Transverse colon (tissue), 4 donors: ENCODE measurements around the gene CDC16. TPM values are rescaled to one million over a fixed set of nuclear protein-coding genes. Genes with fewer than 3 reads are reported as not detected.

Experiments
- DNase-seq: peaks from one replicate; pipeline ENCODE4 v3.0.0-alpha.2; 2019
- H3K27ac ChIP-seq, 4 donors: fragments of 200-600 bp; sonication (generic); 2 replicates each; pipeline ENCODE4 v1.5.1; 2016 to 2018; ENCODE audit warnings: inconsistent platforms in 4 of 4
- H3K27me3 ChIP-seq: fragments of 200-600 bp; sonication (generic); 2 replicates; pipeline ENCODE4 v1.5.1; 2017; ENCODE audit warnings: inconsistent platforms
- H3K36me3 ChIP-seq, 4 donors: fragments of 200-600 bp; sonication (generic); 2 replicates each; pipeline ENCODE4 v1.5.1; 2017 to 2019; ENCODE audit warnings: inconsistent platforms in 4 of 4
- H3K4me1 ChIP-seq, 4 donors: fragments of 200-600 bp; sonication (generic); 2 replicates each; pipeline ENCODE4 v1.5.1; 2017 to 2020; ENCODE audit warnings: inconsistent platforms in 4 of 4
- H3K4me3 ChIP-seq, 4 donors: fragments of 200-600 bp; sonication (generic); 1 replicate in 1 of 4; 2 replicates in 3 of 4; pipeline versions ENCODE4 v1.5.1 to v1.6.1; 2017 to 2019; ENCODE audit warnings: inconsistent platforms in 4 of 4
- H3K9me3 ChIP-seq, 2 donors: fragments of 200-600 bp; sonication (generic); 2 replicates each; pipeline ENCODE4 v1.5.1; 2017 to 2019; ENCODE audit warnings: inconsistent platforms in 2 of 2
- CTCF ChIP-seq, 5 experiments: fragments of 200-600 bp in 3 of 5; fragments of 450-650 bp in 2 of 5; sonication (generic) in 3 of 5; IDR thresholded peaks; 1 replicate in 2 of 5; 2 replicates in 3 of 5; pipeline ENCODE4 v1.5.1; 2016 to 2017; ENCODE audit warnings: antibody characterized with exemption in 5 of 5, inconsistent platforms in 3 of 5, mild to moderate bottlenecking in 2 of 5, moderate library complexity in 1 of 5
- EP300 ChIP-seq: sonication (generic); formaldehyde crosslinking; IDR thresholded peaks from one replicate; pipeline ENCODE4 v1.6.1; 2017; ENCODE audit warnings: antibody characterized with exemption, low read depth
- POLR2A ChIP-seq: fragments of 450-650 bp; IDR thresholded peaks from one replicate; pipeline ENCODE4 v1.6.1; 2016; ENCODE audit warnings: antibody characterized with exemption, mild to moderate bottlenecking, moderate library complexity
- POLR2AphosphoS5 ChIP-seq, 3 donors: sonication (generic); formaldehyde crosslinking; IDR thresholded peaks; one replicate each; pipeline ENCODE4 v1.6.1; 2016; ENCODE audit warnings: antibody characterized with exemption in 3 of 3
- WGBS, 2 donors: methylation state at CpG; one replicate each; pipeline ENCODE4 v1.1.5; 2018; ENCODE audit warnings: low coverage in 1 of 2; 5-methylcytosine and 5-hydroxymethylcytosine counted together
- in situ Hi-C, 4 donors: fragments of 200-750 bp; cut with MboI; loops; one replicate each; pipeline versions ENCODE4 v1.15.0 to v1.15.1; 2017; ENCODE audit warnings: low sequenced_read_pairs in 3 of 4, low pct_ligation_motif_present in 1 of 4, low pct_unique_long_range_greater_than_20kb in 1 of 4
- intact Hi-C: fragments of 100-400 bp; cut with DNase I; formaldehyde crosslinking; loops from one replicate; pipeline ENCODE4 v1.15.1; 2023; ENCODE audit warnings: low total_unique reads
- total RNA-seq, 4 donors: library from RNA; depleted of rRNA; stranded (reverse); fragments of >200 nt; gene quantifications; one replicate each; pipeline ENCODE4 v1.1.0, GENCODE V29; 2016

The CDC16 gene
- total RNA-seq, 4 donors from 2014 or later, result 34.8 to 75.4 (median 56.1) TPM

- no peaks in the 10 kb centered on the region for H3K9me3 ChIP-seq
- no peaks in the 10 kb centered on the region for H3K27me3 ChIP-seq
- TF ChIP-seq POLR2A, result no peak
- TF ChIP-seq EP300, result no peak
- no peak for TF ChIP-seq CTCF (IDR thresholded peaks at IDR 0.05)
- no peak for TF ChIP-seq POLR2AphosphoS5 (IDR thresholded peaks at IDR 0.05)
- in situ Hi-C loops, result no loop called here
- H3K4me3 ChIP-seq, result no peak overlapping the region
- intact Hi-C loops, result no loop called here
- no peak for DNase-seq
- H3K27ac ChIP-seq, result no peak overlapping the region
- no peaks in the 10 kb centered on the region for H3K4me1 ChIP-seq
- peaks cover 0 to 41% (median 12%) of the 10 kb centered on the region in 4 donors for H3K36me3 ChIP-seq
- WGBS, 2 donors, result 74 to 83% methylated on average over 5 of the region's 5 CpGs
These were observed 62.2 kb downstream of the CDC16 start for GRCh38 chr13:114296902-114297301.

DNA sequence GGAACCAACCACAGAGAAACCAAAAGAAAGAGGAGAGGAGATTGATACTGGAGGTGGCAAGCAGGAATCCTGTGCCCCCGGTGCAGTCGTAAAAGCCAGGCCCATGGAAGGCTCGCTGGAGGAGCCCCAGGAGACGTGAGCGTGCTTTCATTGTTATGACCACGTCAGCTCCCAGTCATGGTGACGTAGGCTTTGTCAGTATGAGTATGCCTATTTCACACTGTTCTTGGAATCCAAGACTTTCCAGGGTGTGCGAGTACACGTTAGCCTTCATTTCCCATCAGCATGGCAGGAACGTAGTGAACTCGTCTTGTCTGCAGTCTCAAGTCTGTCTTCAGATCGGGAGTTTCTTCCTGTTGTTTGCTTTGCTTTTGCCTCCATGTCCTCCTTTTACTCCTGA lies 64.2 kb downstream of the CDC16 start:
- H3K4me1 ChIP-seq, result no peaks in the 10 kb centered on the region
- peaks cover 0 to 34% (median 16%) of the 10 kb centered on the region in 4 donors for H3K36me3 ChIP-seq
- H3K4me3 ChIP-seq, result no peak overlapping the region
- WGBS, 2 donors, result 84 to 87% methylated on average over 12 of the region's 12 CpGs
- intact Hi-C loops, result no loop called here
- no peaks in the 10 kb centered on the region for H3K9me3 ChIP-seq
- H3K27me3 ChIP-seq, result no peaks in the 10 kb centered on the region
- in situ Hi-C loops, result no loop called here
- TF ChIP-seq CTCF (IDR thresholded peaks at IDR 0.05) (no peak), EP300 (no peak), POLR2A (no peak)
- H3K27ac ChIP-seq, result no peak overlapping the region
- no peak for DNase-seq

DNA sequence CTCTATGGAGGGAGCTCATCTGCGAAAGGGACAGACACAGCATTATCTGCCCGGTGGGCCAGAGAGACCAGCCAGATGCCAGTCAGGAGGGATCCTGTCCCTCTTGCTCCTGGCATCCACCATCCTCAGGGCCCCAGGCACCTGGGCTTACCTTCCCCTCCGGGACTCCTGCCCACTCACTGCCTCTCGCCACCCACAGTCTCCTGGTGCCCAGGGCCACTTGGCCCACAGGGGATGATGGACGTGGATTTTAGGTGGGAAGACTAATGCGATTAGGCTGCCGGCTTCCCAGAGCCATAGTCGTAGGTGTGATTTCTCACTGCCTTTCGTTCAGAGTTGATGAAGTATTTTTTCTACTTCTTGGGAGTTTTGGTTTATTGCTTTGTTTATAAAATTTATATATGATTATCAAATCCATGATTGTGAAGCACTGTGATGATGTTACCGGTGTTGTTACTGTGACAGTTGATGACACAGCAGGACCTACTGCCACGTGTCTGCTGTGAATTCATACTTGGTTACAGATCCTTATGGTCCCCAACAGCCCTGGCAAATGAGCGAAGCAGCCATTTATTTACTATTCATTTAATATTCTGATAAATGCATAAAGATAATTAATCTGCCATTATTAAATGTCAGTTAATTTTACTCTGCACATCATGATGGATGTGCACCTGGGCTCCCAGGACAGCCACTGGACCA lies 65.1 kb downstream of the CDC16 start:
- 89 to 94% methylated on average over 6 to 12 of the region's 12 CpGs for WGBS, 2 donors
- in situ Hi-C loops, result no loop called here
- Histone ChIP-seq H3K36me3 (peaks cover 0 to 41% (median 19%) of the 10 kb centered on the region in 4 donors), H3K27ac (no peak overlapping the region), H3K27me3 (no peaks in the 10 kb centered on the region), H3K4me1 (no peaks in the 10 kb centered on the region), H3K4me3 (no peak overlapping the region), H3K9me3 (no peaks in the 10 kb centered on the region)
- no peak for TF ChIP-seq POLR2A
- no peak for TF ChIP-seq CTCF (IDR thresholded peaks at IDR 0.05)
- no peak for TF ChIP-seq EP300
- TF ChIP-seq POLR2AphosphoS5 (IDR thresholded peaks at IDR 0.05), result no peak
- intact Hi-C loops, result no loop called here
- no peak for DNase-seq

DNA sequence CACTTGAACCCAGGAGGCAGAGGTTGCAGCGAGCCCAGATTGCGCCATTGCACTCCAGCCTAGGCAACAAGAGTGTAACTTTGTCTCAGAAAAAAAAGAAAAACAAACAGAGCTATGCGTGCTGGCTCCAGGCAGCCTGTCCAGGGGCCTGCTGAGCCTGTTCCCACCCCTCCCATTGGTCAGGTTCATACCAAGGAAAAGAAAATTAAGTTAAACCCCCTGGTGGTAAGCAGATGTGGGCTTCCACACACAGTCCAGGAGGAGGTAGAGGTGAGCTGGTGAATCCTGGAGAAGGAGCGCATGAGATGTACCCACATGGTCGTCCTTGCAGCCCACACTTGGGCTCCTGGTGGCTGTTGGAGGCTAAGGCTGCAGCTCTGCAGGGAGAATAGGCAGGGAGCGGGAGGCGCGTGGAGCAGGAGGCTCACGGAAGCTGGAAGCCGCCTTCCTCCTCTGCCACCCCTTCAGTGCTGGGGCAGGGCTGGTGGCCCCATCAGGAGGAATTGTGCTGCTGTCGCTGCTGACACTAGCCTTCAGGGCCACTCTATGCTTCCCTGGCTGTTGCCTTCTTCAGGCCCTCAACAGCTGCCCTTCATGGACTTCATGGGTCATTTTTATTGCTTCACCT lies 69.1 kb downstream of the CDC16 start:
- TF ChIP-seq POLR2AphosphoS5 (IDR thresholded peaks at IDR 0.05) (no peak), CTCF (IDR thresholded peaks at IDR 0.05) (no peak), POLR2A (no peak), EP300 (no peak)
- H3K4me1 ChIP-seq, result no peaks in the 10 kb centered on the region
- H3K27ac ChIP-seq, result no peak overlapping the region
- H3K27me3 ChIP-seq, result no peaks in the 10 kb centered on the region
- in situ Hi-C loops, result no loop called here
- intact Hi-C loops, result no loop called here
- DNase-seq, result no peak
- 82 to 88% methylated on average over 3 to 11 of the region's 11 CpGs for WGBS, 2 donors
- no peaks in the 10 kb centered on the region for H3K9me3 ChIP-seq
- H3K36me3 ChIP-seq, result peaks cover 0 to 50% (median 23%) of the 10 kb centered on the region in 4 donors
- no peak overlapping the region for H3K4me3 ChIP-seq
